ENCODE results near the gene NRARP.

DNA sequence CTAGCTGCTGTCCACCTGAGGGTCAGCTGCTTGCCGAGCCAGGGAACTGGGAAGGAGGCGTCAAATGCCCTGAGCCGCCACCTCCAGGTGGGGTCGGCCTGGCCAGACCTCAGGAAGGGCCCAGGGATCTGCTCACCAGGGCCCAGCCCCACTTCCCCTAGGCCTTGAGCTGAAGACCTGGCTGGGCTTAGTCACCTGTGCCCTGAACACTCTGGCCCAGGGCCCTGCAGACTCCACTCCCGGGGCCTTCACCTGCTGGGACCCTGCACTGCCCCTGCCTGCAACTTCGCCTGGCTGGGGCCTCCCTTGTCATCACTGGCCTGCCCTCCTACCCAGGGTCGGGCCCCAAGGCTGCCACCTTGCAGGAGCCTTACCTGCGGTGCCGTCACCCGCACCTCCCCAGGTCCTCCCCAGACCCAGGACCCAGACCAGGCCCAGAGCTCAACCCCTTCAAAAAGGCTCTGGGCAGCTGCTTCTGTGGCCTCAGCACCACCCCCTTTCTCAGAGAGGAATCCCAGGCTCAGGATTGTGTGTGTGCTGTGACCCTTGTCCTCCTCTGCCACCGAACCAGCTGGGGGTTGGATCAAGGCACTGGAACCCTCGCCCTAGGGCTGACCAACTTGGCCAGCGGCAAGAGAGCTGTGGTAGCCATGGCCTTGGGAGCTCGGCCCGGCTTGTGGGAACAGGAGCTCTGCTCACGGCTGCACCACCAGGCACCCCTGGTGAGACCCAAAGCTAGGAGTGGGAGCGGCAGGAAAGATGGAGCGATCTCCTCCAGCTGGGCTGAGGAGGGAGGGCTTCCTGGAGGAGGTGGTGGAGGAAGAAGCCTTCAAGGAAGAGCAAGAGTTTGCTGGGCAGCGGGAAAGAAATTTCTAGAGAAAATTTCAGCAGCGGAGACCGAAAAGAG, 48.1 kb downstream of the NRARP start:
- no peak for TF ChIP-seq CTCF (IDR thresholded peaks at IDR 0.05; ENCODE audit: low read length)
- no peak for TF ChIP-seq EZH2 (IDR thresholded peaks at IDR 0.05; ENCODE audit: borderline replicate concordance, low read length)

All from OCI-LY1 (cell line).